ENCODE results near the gene KIF23. TPM values are rescaled to one million over a fixed set of nuclear protein-coding genes. Genes with fewer than 3 reads are reported as not detected.

Gene KIF23
- total RNA-seq, 4 donors from 2014 or later = 1.6 to 3.8 (median 1.7) TPM

DNA sequence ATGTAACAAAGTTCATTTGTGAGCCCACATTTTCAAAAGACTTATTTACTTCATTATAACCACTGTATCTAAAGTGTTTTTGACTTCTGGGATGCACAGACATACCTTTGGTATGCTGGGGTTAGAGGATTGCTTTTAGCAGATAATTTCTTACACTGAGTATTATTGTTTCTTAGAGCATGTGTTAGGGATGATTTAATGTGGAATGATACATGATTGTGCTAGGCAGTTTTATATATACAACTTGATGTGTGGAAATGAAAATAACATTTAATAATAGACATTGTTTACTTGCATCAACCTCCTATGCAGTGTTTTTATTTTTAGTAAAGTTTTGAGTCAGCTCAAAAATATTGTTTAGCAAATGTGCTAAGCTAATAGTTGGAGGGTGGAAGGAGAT is 3.4 kb downstream of the KIF23 start:
- no peak for ATAC-seq (ENCODE audit: low FRiP score)
- TF ChIP-seq, protein P1, sequence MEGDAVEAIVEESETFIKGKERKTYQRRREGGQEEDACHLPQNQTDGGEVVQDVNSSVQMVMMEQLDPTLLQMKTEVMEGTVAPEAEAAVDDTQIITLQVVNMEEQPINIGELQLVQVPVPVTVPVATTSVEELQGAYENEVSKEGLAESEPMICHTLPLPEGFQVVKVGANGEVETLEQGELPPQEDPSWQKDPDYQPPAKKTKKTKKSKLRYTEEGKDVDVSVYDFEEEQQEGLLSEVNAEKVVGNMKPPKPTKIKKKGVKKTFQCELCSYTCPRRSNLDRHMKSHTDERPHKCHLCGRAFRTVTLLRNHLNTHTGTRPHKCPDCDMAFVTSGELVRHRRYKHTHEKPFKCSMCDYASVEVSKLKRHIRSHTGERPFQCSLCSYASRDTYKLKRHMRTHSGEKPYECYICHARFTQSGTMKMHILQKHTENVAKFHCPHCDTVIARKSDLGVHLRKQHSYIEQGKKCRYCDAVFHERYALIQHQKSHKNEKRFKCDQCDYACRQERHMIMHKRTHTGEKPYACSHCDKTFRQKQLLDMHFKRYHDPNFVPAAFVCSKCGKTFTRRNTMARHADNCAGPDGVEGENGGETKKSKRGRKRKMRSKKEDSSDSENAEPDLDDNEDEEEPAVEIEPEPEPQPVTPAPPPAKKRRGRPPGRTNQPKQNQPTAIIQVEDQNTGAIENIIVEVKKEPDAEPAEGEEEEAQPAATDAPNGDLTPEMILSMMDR (IDR thresholded peaks at IDR 0.05) = no peak

DNA sequence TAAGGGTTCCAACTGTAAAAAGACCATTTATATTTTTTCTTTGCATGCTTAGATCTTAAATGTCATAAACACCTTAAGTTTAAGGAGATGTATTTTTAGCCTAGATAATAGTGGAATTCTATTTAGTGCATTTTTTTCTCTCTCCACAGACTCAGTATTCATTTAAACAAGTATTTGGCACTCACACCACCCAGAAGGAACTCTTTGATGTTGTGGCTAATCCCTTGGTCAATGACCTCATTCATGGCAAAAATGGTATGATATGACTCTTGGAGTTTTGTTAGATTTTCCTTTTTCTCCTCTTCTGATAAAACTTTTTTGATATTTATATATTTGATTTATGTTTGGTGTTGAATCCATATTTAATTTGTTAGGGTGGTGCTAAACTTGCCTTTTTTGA is 7.3 kb downstream of the KIF23 start:
- TF ChIP-seq, protein P1 (IDR thresholded peaks at IDR 0.05) = no peak
- ATAC-seq (ENCODE audit: low FRiP score) (no peak), DNase-seq (ENCODE audit: low spot score) (no peak)

More for the DNA sequence above, 3.4 kb downstream of the KIF23 start:
- no peak for DNase-seq (ENCODE audit: low spot score)

DNA sequence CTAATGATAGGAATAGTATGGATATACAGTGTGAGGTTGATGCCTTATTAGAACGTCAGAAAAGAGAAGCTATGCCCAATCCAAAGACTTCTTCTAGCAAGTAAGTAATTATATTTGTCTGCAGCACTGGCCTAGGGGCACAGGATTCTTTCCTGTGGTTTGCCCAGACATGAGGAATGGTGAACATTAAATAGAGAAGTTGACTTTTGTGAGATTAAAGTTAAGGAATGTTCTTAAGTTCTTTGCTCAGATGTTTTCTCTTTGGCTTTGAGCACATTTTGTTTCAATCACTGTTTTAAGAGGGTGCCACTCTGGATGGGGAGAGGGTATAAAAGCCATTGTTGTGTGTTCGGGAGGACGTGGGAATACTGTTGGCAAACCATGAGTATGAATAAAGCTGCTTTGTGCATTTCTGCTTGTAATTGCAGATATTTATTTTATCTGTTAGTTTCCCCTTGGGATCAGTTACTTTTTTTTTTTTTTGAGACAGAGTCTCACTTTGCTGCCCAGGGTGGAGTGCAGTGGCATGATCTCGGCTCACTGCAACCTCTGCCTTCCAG is 8.3 kb downstream of the KIF23 start:
- no peak for ATAC-seq (ENCODE audit: low FRiP score)
- TF ChIP-seq, protein P1 (IDR thresholded peaks at IDR 0.05) = no peak

DNA sequence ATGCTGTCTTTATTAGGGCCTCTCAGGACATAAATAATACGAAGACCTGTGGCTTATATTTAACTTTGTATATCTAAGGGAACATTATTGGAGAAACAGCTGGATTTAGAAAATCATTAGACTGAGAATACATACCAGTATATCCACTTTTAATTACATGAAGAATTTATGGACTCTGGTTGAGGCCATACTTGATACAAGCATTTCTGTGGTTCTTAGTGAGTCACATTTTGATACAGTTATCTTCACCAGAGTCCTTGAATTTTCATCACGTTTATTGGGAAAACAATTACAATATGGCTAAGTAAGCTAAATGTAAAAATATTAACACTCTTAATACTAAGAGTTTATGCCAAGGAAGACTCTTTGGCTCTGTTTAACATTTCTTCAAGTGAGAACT is 9.9 kb downstream of the KIF23 start:
- no peak for DNase-seq (ENCODE audit: low spot score)
- no peak for ATAC-seq (ENCODE audit: low FRiP score)
- TF ChIP-seq, protein P1 (IDR thresholded peaks at IDR 0.05) = no peak

More for the DNA sequence above, 8.3 kb downstream of the KIF23 start:
- DNase-seq (ENCODE audit: low spot score) = no peak

DNA sequence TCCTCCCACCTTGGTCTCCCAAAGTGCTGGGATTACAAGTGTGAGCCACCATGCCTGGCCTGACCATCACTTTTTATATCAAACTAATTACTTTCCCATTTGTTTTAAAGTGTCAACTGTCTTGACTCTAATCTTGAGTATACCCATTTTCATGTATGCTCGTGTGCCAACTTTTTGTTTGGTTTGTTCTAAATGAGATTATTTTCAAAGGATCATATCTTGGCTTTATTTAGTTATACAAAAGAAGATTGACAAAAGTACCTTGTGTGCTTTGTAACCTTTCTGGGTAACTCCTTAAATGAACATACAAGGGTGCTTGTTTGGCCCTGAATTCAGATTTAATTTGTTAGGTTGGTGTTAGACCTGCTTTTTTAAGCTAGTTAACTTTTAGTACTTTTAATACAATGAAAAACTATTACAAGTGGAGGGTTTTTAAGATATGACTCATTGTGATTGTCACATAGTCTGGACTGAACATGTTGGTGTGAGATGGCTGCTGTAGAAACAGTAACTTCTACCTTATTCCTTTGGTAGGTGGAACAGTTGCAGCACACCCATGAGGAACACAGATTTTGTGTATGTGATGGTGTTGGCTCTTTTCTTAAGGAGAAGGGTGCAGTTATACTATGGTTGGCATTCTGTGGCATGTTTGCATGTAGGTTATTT is 10.7 kb downstream of the KIF23 start:
- ATAC-seq (ENCODE audit: low FRiP score) (no peak), DNase-seq (ENCODE audit: low spot score) (no peak)
- TF ChIP-seq, protein P1 (IDR thresholded peaks at IDR 0.05) = no peak

DNA sequence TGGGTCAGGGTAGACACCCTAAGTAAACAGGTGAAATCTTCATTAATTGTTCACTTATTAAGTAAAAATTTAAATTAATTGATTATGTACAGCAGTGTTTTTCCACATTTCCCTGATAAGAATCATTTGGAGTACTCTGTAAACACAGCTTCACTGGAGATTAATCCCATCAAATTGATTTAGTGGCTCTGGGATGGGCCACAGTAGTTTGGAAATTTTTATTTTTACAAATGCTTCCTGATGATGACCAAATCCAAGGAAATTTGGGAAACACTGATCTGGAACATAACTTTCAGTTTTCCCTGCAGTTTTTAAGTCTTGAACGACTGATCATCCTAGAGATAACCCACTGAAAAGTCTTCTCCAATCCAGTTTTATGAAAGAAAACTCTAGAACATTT is 19.7 kb downstream of the KIF23 start:
- DNase-seq (ENCODE audit: low spot score) (no peak), ATAC-seq (ENCODE audit: low FRiP score) (no peak)
- TF ChIP-seq, protein P1 (IDR thresholded peaks at IDR 0.05) = no peak

DNA sequence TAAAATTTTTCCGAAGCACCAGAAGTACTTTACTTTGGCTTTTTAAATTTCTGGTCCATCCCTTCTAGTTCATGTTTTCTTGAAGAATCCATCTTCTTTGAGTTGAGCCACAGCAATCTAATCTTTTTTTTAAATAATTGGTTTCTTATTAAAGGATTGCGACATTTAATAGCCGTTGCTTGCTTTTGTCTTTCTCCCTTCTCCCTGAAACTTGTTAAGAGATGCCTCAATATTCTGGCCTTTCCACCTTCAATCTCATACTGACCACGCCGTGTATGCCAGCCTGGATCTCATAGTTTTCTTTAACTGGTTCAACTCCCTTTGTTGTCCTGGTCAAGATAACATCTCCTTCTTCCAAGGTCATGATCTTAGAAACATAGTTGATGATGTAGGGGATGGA is 20.1 kb downstream of the KIF23 start:
- no peak for ATAC-seq (ENCODE audit: low FRiP score)
- DNase-seq (ENCODE audit: low spot score) = no peak
- TF ChIP-seq, protein P1 (IDR thresholded peaks at IDR 0.05) = no peak
